GM23248 (cell line): ENCODE data around the gene COL15A1.

Source experiments
- EZH2 ChIP-seq: fragments of 200-600 bp; sonication (generic); IDR thresholded peaks from 2 replicates; pipeline ENCODE4 v1.6.1; 2018; ENCODE audit warnings: antibody characterized with exemption, mild to moderate bottlenecking; ENCODE audit not compliant: insufficient read depth, poor library complexity, severe bottlenecking
- EZH2phosphoT487 ChIP-seq: fragments of 200-600 bp; sonication (generic); IDR thresholded peaks from 2 replicates; pipeline ENCODE4 v1.6.1; 2018; ENCODE audit warnings: antibody characterized with exemption, moderate library complexity, mild to moderate bottlenecking, low read depth; ENCODE audit not compliant: insufficient read depth

- no peak for TF ChIP-seq EZH2
- no peak for TF ChIP-seq EZH2phosphoT487
Measured at GRCh38 chr9:98927724-98928123, 16.0 kb upstream of the COL15A1 start.
